Lower leg skin (tissue), 3 donors: ENCODE results near the gene PDE4A.

Experiments used
- CTCF ChIP-seq, 3 donors: fragments of 450-650 bp; IDR thresholded peaks; one replicate each; pipeline ENCODE4 v1.5.1; 2016; ENCODE audit warnings: antibody characterized with exemption in 3 of 3, mild to moderate bottlenecking in 3 of 3, moderate library complexity in 2 of 3
- POLR2A ChIP-seq, 2 donors: fragments of 450-650 bp; IDR thresholded peaks; one replicate each; pipeline ENCODE4 v1.6.1; 2016 to 2017; ENCODE audit warnings: antibody characterized with exemption in 2 of 2, mild to moderate bottlenecking in 1 of 2, moderate library complexity in 1 of 2

GRCh38 chr19:10404888-10405820 lies 15.2 kb upstream of the PDE4A start:
- TF ChIP-seq CTCF (IDR thresholded peaks at IDR 0.05) (no peak), POLR2A (IDR thresholded peaks at IDR 0.05) (no peak)
